Inferior parietal cortex (tissue), 1 donor: ENCODE results near the gene SPDYE9.
"Not testable (repeated sequence)": the region's sequence is repeated elsewhere in the genome, so short reads cannot be mapped to it uniquely, and the experiment has no call there.

ENCODE experiments used
- DNase-seq: peaks from one replicate; pipeline ENCODE4 v3.0.0-alpha.2; 2016; ENCODE audit errors: extremely low spot score

The SPDYE9 gene

GRCh38 chr7:73085938-73086337, at the start of gene SPDYE9:
TSS of gene SPDYE9 (minus strand) at chr7:73086038. CDS start at chr7:73084238, 1,800 bp downstream.
- not testable (repeated sequence) for DNase-seq

GRCh38 chr7:73134866-73135265, 49.0 kb upstream of the SPDYE9 start:
- DNase-seq = not testable (repeated sequence)

- not testable (repeated sequence) for DNase-seq
These were observed 46.9 kb upstream of the SPDYE9 start for GRCh38 chr7:73132651-73133217.

- not testable (repeated sequence) for DNase-seq
These were observed 44.8 kb upstream of the SPDYE9 start for GRCh38 chr7:73130612-73131011.

GRCh38 chr7:73124126-73124525, 38.3 kb upstream of the SPDYE9 start:
- not testable (repeated sequence) for DNase-seq

- DNase-seq = not testable (repeated sequence)
These were observed 37.1 kb upstream of the SPDYE9 start for GRCh38 chr7:73122778-73123447.

GRCh38 chr7:73118155-73118554, 32.3 kb upstream of the SPDYE9 start:
- DNase-seq = not testable (repeated sequence)

- not testable (repeated sequence) for DNase-seq
These were observed 28.0 kb downstream of the SPDYE9 start, which contains the start of gene SPDYE11 for GRCh38 chr7:73057811-73058210. TSS of gene SPDYE11 (minus strand) at chr7:73057911. CDS start at chr7:73056111, 1,800 bp downstream.

GRCh38 chr7:73029666-73030065, 56.2 kb downstream of the SPDYE9 start, which contains the start of gene SPDYE8:
TSS of gene SPDYE8 (minus strand) at chr7:73029766. CDS start at chr7:73027966, 1,800 bp downstream.
- DNase-seq = not testable (repeated sequence)
